Ovary (tissue), 9 donors: ENCODE results near the gene SGTB. TPM values are rescaled to one million over a fixed set of nuclear protein-coding genes. Genes with fewer than 3 reads are reported as not detected.
"Not testable (repeated sequence)": the region's sequence is repeated elsewhere in the genome, so short reads cannot be mapped to it uniquely, and the experiment has no call there.

Experiments
- DNase-seq, 5 donors: peaks; one replicate each; pipeline ENCODE4 v3.0.0-alpha.2; 2019 to 2020
- H3K27ac ChIP-seq, 2 donors: fragments of 200-600 bp; one replicate each; pipeline versions ENCODE4 v1.5.1 to v1.8.0; 2019 to 2022
- H3K27me3 ChIP-seq: fragments of 200-600 bp; one replicate; pipeline ENCODE4 v1.8.0; 2022
- H3K36me3 ChIP-seq: fragments of 200-600 bp; sonication (generic); one replicate; pipeline ENCODE4 v1.5.1; 2019
- H3K4me1 ChIP-seq: one replicate; pipeline ENCODE4 v1.8.1; 2013; ENCODE audit warnings: mild to moderate bottlenecking, moderate library complexity; ENCODE audit not compliant: insufficient read depth
- H3K4me3 ChIP-seq: fragments of 200-600 bp; sonication (generic); one replicate; pipeline ENCODE4 v1.5.1; 2017
- H3K9me3 ChIP-seq, 2 donors: fragments of 200-600 bp in 1 of 2; sonication (generic) in 1 of 2; one replicate each; pipeline versions ENCODE4 v1.5.1 to v1.8.1; 2013 to 2019; ENCODE audit warnings: mild to moderate bottlenecking in 1 of 2, moderate library complexity in 1 of 2
- EP300 ChIP-seq: sonication (generic); formaldehyde crosslinking; IDR thresholded peaks from one replicate; pipeline ENCODE4 v1.6.1; 2017; ENCODE audit warnings: antibody characterized with exemption
- POLR2A ChIP-seq: fragments of 450-650 bp; IDR thresholded peaks from one replicate; pipeline ENCODE4 v1.6.1; 2017; ENCODE audit warnings: antibody characterized with exemption, mild to moderate bottlenecking, moderate library complexity
- WGBS, 3 donors: extraction: QIAGEN DNeasy Blood & Tissue Kit in 1 of 3; methylation state at CpG; one replicate each; pipeline versions ENCODE4 v1.1.5 to v1.1.7; 2013 to 2017; 5-methylcytosine and 5-hydroxymethylcytosine counted together
- intact Hi-C, 4 donors: fragments of 100-400 bp; cut with DNase I; formaldehyde crosslinking; loops; one replicate each; pipeline versions ENCODE4 v1.11.0 to v1.15.1; 2022 to 2023
- polyA plus RNA-seq, 2 donors: library from polyadenylated mRNA; stranded (reverse); fragments of 200-250 nt in 1 of 2; fragments of 350-450 nt in 1 of 2; fragmentation: Illumina TruSeq in 1 of 2; extraction: RNeasy Lipid Tissue Mini Kit (QIAGEN cat#74804) in 1 of 2; gene quantifications; one replicate each; pipeline ENCODE4 v1.2.3, GENCODE V29; 2013 to 2014
- total RNA-seq, 7 donors: library from RNA; depleted of rRNA in 2 of 7; stranded (reverse); fragments of >200 nt in 2 of 7; fragmentation: NEBNext Ultra II Directional in 3 of 7; extraction: Animal tissue kit (Norgen Biotek cat#: 25700) in 3 of 7; gene quantifications; one replicate each; pipeline versions ENCODE4 v1.1.0 to v1.2.4, GENCODE V29; 2016 to 2023
- TF ChIP-seq, protein P1 (sequence below), 3 donors: fragments of 450-650 bp in 2 of 3; fragments of 200-600 bp in 1 of 3; IDR thresholded peaks; one replicate each; pipeline versions ENCODE4 v1.5.1 to v1.8.0; 2016 to 2022; ENCODE audit warnings: antibody characterized with exemption in 3 of 3, mild to moderate bottlenecking in 1 of 3
- donor health status: DM: no; HTN: no; CAD: no; lungs with moderate emphysema.
- donor health status: DM: no; HTN: no; CAD: no.
- donor health status: Bipolar disorder and iron deficiency.
- donor health status: DM: yes; HTN: yes; CAD: no.
- donor health status: DM: no; HTN: no; CAD: no.
- donor health status: DM: yes; HTN: yes; CAD: no.

Gene SGTB
- total and polyA plus RNA-seq, 9 donors: 2.6 to 9.9 (median 7.1) TPM

DNA sequence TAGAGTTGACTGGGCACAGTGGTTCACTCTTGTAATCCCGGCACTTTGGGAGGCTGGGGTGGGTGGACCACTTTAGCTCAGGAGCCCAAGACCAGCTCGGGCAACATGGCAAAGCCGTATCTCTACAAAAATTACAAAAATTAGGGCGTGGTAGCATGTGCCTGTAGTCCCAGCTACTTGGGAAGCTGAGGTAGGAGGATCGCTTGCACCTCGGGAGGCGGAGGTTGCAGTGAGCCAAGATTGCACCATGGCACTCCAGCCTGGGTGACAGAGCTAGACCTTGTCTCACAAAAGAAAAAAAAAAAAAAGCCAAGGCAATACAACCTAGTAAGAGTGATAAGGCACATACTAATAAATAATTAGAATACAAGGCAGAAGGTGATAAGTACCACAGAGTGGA, 15.9 kb upstream of the SGTB start:
- TF ChIP-seq POLR2A (no peak), EP300 (no peak)
- TF ChIP-seq, protein P1, sequence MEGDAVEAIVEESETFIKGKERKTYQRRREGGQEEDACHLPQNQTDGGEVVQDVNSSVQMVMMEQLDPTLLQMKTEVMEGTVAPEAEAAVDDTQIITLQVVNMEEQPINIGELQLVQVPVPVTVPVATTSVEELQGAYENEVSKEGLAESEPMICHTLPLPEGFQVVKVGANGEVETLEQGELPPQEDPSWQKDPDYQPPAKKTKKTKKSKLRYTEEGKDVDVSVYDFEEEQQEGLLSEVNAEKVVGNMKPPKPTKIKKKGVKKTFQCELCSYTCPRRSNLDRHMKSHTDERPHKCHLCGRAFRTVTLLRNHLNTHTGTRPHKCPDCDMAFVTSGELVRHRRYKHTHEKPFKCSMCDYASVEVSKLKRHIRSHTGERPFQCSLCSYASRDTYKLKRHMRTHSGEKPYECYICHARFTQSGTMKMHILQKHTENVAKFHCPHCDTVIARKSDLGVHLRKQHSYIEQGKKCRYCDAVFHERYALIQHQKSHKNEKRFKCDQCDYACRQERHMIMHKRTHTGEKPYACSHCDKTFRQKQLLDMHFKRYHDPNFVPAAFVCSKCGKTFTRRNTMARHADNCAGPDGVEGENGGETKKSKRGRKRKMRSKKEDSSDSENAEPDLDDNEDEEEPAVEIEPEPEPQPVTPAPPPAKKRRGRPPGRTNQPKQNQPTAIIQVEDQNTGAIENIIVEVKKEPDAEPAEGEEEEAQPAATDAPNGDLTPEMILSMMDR (IDR thresholded peaks at IDR 0.05): no peak
- H3K27ac ChIP-seq: no peak overlapping the region
- no peaks in the 10 kb centered on the region for H3K36me3 ChIP-seq
- H3K4me1 ChIP-seq: no peaks in the 10 kb centered on the region
- no peaks in the 10 kb centered on the region for H3K27me3 ChIP-seq
- intact Hi-C loops: no loop called here
- H3K9me3 ChIP-seq: no peaks in the 10 kb centered on the region
- no peak for DNase-seq
- WGBS, 3 donors: 83 to 94% (median 94%) methylated on average over 7 of the region's 7 CpGs
- no peak overlapping the region for H3K4me3 ChIP-seq

DNA sequence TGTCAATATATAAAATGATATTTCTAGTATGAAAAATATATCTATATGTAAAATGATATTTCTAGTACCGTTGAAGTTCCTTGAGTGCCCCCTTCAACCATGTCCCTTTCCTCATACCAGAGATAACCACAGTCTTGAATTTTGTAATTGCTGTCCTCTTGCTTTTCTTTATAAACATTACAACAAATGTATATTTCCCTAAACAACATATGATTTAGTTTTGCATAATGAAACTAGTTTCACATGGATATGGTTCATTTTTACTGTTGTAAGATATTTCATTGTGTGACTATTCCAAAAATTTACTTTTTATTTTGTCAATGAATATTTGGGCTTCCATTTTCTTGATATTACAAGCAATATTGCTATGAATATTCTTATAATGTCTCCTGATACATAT, 14.1 kb upstream of the SGTB start:
- no peak for DNase-seq
- intact Hi-C loops: no loop called here
- Histone ChIP-seq H3K9me3 (no peaks in the 10 kb centered on the region), H3K27me3 (no peaks in the 10 kb centered on the region), H3K27ac (no peak overlapping the region), H3K4me3 (no peak overlapping the region), H3K36me3 (no peaks in the 10 kb centered on the region), H3K4me1 (no peaks in the 10 kb centered on the region)
- TF ChIP-seq, protein P1 (IDR thresholded peaks at IDR 0.05): no peak
- TF ChIP-seq EP300 (no peak), POLR2A (no peak)
- 81 to 93% (median 91%) methylated on average over 1 of the region's 1 CpG for WGBS, 3 donors

DNA sequence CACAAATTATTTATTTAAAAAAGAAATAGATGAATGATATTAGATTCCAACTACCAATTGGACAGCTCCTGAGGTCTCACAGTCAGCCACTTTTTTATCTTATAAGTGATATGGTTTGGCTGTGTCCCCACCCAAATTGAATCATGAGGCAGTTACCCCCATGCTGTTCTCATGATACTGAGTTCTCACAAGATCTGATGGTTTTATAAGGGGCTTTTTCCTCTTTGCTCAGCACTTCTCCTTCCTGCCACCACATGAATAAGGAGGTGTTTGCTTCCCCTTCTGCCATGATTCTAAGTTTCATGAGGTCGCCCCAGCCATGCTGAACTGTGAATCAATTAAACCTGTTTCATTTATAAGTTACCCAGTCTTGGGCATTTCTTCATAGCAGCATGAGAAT, 13.0 kb upstream of the SGTB start:
- no peak overlapping the region for H3K4me3 ChIP-seq
- TF ChIP-seq EP300 (no peak), POLR2A (no peak)
- TF ChIP-seq, protein P1 (IDR thresholded peaks at IDR 0.05): no peak
- no peak overlapping the region for H3K27ac ChIP-seq
- no peak for DNase-seq
- no peaks in the 10 kb centered on the region for H3K27me3 ChIP-seq
- no peaks in the 10 kb centered on the region for H3K4me1 ChIP-seq
- H3K36me3 ChIP-seq: no peaks in the 10 kb centered on the region
- 87 to 96% (median 94%) methylated on average over 1 of the region's 1 CpG for WGBS, 3 donors
- no peaks in the 10 kb centered on the region for H3K9me3 ChIP-seq
- intact Hi-C loops: no loop called here

DNA sequence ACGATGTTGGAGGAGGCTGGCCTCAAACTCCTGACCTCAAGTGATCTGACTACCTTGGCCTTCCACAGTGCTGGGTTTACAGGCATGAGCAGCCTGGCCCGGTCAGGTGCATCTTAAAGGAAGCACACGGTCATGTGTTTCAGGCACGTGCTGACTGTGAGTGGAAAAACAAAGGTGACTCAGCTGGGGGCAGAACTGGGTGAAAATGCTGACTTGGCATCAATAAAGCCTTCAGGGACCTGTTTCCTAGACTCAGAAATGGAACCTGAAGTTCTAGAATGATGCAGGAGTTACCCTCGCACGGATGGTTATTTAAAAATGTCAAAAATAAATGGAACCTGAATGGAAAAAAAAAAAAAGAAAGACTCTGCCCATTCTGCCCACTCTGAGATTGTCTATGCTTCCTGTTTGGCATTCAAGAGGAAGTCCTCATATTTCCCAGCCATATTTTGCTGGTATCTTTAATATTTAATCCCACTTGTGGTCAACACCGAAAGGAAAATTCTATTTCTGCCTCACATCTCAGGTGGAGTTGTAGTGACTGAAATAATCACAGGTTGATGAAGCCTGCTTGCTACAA, 12.4 kb upstream of the SGTB start:
- H3K27ac ChIP-seq, intact Hi-C loops, DNase-seq, H3K9me3 ChIP-seq, H3K4me1 ChIP-seq, H3K27me3 ChIP-seq, H3K36me3 ChIP-seq, H3K4me3 ChIP-seq: not testable (repeated sequence)
- 75 to 85% (median 84%) methylated on average over 7 of the region's 7 CpGs for WGBS, 3 donors

DNA sequence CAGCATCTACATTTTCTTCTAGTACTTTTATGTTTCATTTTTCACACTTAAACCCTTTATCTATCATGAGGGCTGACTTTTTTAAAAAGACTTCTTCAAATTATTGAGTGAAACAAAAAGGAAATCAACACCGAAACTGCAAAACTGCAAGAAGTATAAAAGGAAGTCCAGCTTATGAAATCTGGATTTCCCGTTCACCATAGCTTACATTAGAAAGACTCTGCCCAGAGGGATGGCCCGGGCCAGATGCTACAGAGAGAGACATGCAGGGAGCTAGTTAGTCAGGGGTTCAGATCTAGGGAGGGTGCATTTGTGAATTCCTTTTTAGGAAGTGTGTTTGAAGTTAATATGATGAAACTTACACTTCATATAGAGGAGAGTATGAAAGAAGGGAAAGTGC, 10.1 kb upstream of the SGTB start:
- H3K4me1 ChIP-seq, H3K36me3 ChIP-seq, DNase-seq, H3K9me3 ChIP-seq, intact Hi-C loops, H3K27ac ChIP-seq, H3K27me3 ChIP-seq, H3K4me3 ChIP-seq: not testable (repeated sequence)
- WGBS, 3 donors: 92 to 97% (median 95%) methylated on average over 3 of the region's 3 CpGs
